GM12892 (cell line): Measurements from ENCODE around the gene VPS9D1.

ENCODE experiments used
- POLR2A ChIP-seq: IDR thresholded peaks from 2 replicates; pipeline ENCODE4 v1.6.1; 2011; ENCODE audit warnings: low read depth, low read length, control low read depth
- TAF1 ChIP-seq: IDR thresholded peaks from 2 replicates; pipeline ENCODE4 v1.6.1; 2011; ENCODE audit warnings: low read depth, mild to moderate bottlenecking, control low read depth, low read length, borderline replicate concordance

DNA sequence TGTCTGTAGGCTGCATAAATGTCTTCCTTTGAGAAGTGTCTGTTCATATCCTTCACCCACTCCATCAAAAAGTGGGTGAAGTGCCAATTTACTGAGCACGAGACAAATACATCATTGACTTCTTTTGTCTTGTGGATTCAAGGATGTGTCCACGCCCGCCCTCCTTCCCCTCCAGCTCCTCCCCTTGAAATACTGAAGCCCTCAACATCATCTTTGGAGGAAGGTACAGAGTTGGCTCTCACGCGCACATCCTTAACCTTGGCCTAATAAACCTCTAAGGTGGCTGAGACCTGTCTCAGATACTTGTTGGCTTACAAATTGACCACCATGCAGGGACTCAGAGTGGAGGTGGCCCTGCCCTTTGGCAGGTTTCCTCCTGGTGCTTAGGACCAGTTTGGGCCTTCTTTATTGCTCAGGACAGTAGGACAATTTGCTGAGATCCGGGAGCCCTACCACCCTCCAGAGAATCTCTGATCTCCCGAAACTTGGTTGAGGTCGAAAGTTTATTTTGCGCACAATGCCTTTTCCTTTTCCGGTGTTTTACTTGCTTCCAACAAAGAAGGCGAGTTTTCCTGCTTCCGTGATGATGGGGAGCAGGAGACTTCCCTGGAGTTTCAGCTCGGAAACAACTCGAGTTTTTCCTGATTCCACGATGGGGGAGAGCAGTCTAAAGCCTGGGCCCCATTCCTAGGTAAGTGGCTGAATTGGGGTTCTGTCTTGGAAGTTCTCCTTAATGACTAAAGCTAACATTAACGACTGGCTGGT, 48.3 kb downstream of the VPS9D1 start:
- TF ChIP-seq POLR2A (no peak), TAF1 (no peak)
